A549 (cell line): Measurements from ENCODE around the gene PTGDS. TPM values are rescaled to one million over a fixed set of nuclear protein-coding genes. Genes with fewer than 3 reads are reported as not detected.

Experiments used
- ATAC-seq, 2 experiments: fragments of 200-7000 bp in 1 of 2; fragments of >200 bp in 1 of 2; cut with Nextera tagmentation in 1 of 2; cut with Tn5 transposase in 1 of 2; 3 replicates each; pipeline versions ENCODE4 v1.8.0 to v1.9.1; 2018 to 2020; ENCODE audit warnings: mild to moderate bottlenecking in 1 of 2, moderate library complexity in 1 of 2
- CTCF ChIA-PET: fragments of 300-600 bp; sonication (Branson Sonifier 250); formaldehyde crosslinking; extraction: SDS; loops from one replicate; lab custom pipeline; 2021; ENCODE audit warnings: antibody characterized with exemption, inconsistent platforms; lab: Yijun Ruan, JAX
- POLR2A ChIA-PET: fragments of 350-600 bp; formaldehyde crosslinking; extraction: SDS; loops from one replicate; lab custom pipeline; 2021; ENCODE audit warnings: antibody characterized with exemption, inconsistent platforms; lab: Yijun Ruan, JAX
- DNase-seq, 2 experiments: peaks; one replicate each; pipeline versions ENCODE4 v3.0.0 to v3.0.0-alpha.2; 2011 to 2016; ENCODE audit warnings: low read depth in 1 of 2, low spot score in 1 of 2
- FAIRE-seq: peaks from 2 replicates; lab custom pipeline; 2011; peaks lifted over from hg19 to GRCh38; lab: Jason Lieb, UNC
- H3K27ac ChIP-seq, 2 experiments: fragments of >200 bp; sonication (Bioruptor Twin); formaldehyde crosslinking; 3 replicates each; pipeline ENCODE4 v1.5.1; 2016 to 2017
- H3K4me1 ChIP-seq: fragments of >200 bp; sonication (Bioruptor Twin); formaldehyde crosslinking; 3 replicates; pipeline ENCODE4 v1.6.1; 2016
- H3K4me2 ChIP-seq: fragments of >200 bp; sonication (Bioruptor Twin); formaldehyde crosslinking; 3 replicates; pipeline ENCODE4 v1.6.1; 2016
- H3K4me3 ChIP-seq: fragments of >200 bp; sonication (Bioruptor Twin); formaldehyde crosslinking; 3 replicates; pipeline ENCODE4 v1.5.1; 2016
- H3K9me3 ChIP-seq: fragments of >200 bp; sonication (Bioruptor Twin); formaldehyde crosslinking; 3 replicates; pipeline ENCODE4 v1.6.1; 2016
- BCL3 ChIP-seq: fragments of >200 bp; sonication (Bioruptor Twin); formaldehyde crosslinking; IDR thresholded peaks from 3 replicates; pipeline ENCODE4 v1.6.1; 2016
- CBX2 ChIP-seq: fragments of 200-600 bp; sonication (generic); IDR thresholded peaks from 2 replicates; pipeline ENCODE4 v1.6.1; 2016; ENCODE audit warnings: low read depth, mild to moderate bottlenecking, borderline replicate concordance
- CBX8 ChIP-seq: fragments of 200-600 bp; sonication (generic); IDR thresholded peaks from 2 replicates; pipeline ENCODE4 v1.6.1; 2016
- CHD4 ChIP-seq: fragments of 200-600 bp; sonication (generic); IDR thresholded peaks from 2 replicates; pipeline ENCODE4 v1.6.1; 2016; ENCODE audit warnings: antibody characterized with exemption, mild to moderate bottlenecking, borderline replicate concordance
- CTCF ChIP-seq: fragments of >200 bp; sonication (Bioruptor Twin); formaldehyde crosslinking; IDR thresholded peaks from 3 replicates; pipeline ENCODE4 v1.5.1; 2016
- ESRRA ChIP-seq: fragments of 150-350 bp; IDR thresholded peaks from 2 replicates; pipeline ENCODE4 v1.6.1; 2014; ENCODE audit warnings: mild to moderate bottlenecking, low read length, borderline replicate concordance
- FOSB ChIP-seq: fragments of 250-450 bp; sonication (Bioruptor Pico); IDR thresholded peaks from 2 replicates; pipeline ENCODE4 v1.5.0; 2020; ENCODE audit warnings: mild to moderate bottlenecking, moderate library complexity
- FOSL2 ChIP-seq, 2 experiments: fragments of 450-650 bp in 1 of 2; fragments of >200 bp in 1 of 2; sonication (Bioruptor Twin) in 1 of 2; formaldehyde crosslinking; IDR thresholded peaks; 2 replicates each; pipeline versions ENCODE4 v1.5.0 to v1.6.1; 2016 to 2020; ENCODE audit warnings: mild to moderate bottlenecking in 1 of 2, moderate library complexity in 1 of 2
- FOXS1 ChIP-seq: fragments of 250-450 bp; sonication (Bioruptor Pico); IDR thresholded peaks from 2 replicates; pipeline ENCODE4 v1.5.0; 2020; ENCODE audit warnings: mild to moderate bottlenecking, moderate library complexity
- GATA3 ChIP-seq: IDR thresholded peaks from 2 replicates; pipeline ENCODE4 v1.6.1; 2012; ENCODE audit warnings: borderline replicate concordance
- HDAC2 ChIP-seq: fragments of 200-600 bp; sonication (generic); IDR thresholded peaks from 2 replicates; pipeline ENCODE4 v1.6.1; 2016
- HEYL ChIP-seq: fragments of 250-450 bp; sonication (Bioruptor Pico); IDR thresholded peaks from 2 replicates; pipeline ENCODE4 v1.8.0; 2021; ENCODE audit warnings: mild to moderate bottlenecking, moderate library complexity
- HOXB5 ChIP-seq: fragments of 250-450 bp; sonication (Bioruptor Pico); IDR thresholded peaks from 2 replicates; pipeline ENCODE4 v1.5.0; 2020; ENCODE audit warnings: mild to moderate bottlenecking, moderate library complexity
- KDM1A ChIP-seq: fragments of 200-600 bp; sonication (generic); IDR thresholded peaks from 2 replicates; pipeline ENCODE4 v1.6.1; 2016; ENCODE audit warnings: low read depth, mild to moderate bottlenecking
- KDM5A ChIP-seq: fragments of 200-600 bp; sonication (generic); IDR thresholded peaks from 2 replicates; pipeline ENCODE4 v1.6.1; 2016; ENCODE audit warnings: antibody characterized with exemption, mild to moderate bottlenecking
- NFE2L2 ChIP-seq: fragments of 150-350 bp; conservative IDR thresholded peaks from 2 replicates; pipeline ENCODE4 v1.6.1; 2014; ENCODE audit warnings: low read length
- RAD21 ChIP-seq, 2 experiments: fragments of >200 bp in 1 of 2; sonication (Bioruptor Twin) in 1 of 2; formaldehyde crosslinking in 1 of 2; IDR thresholded peaks in 1 of 2; conservative IDR thresholded peaks in 1 of 2; 2 replicates in 1 of 2; 3 replicates in 1 of 2; pipeline ENCODE4 v1.6.1; 2012 to 2018; ENCODE audit warnings: inconsistent platforms in 1 of 2
- RCOR1 ChIP-seq: fragments of 150-350 bp; IDR thresholded peaks from 2 replicates; pipeline ENCODE4 v1.6.1; 2014; ENCODE audit warnings: antibody characterized with exemption, low read length, low read depth
- TFCP2L1 ChIP-seq: fragments of 250-450 bp; sonication (Bioruptor Pico); IDR thresholded peaks from 2 replicates; pipeline ENCODE4 v1.5.0; 2021; ENCODE audit warnings: mild to moderate bottlenecking
- USF2 ChIP-seq: fragments of 450-650 bp; IDR thresholded peaks from 2 replicates; pipeline ENCODE4 v1.6.1; 2014; ENCODE audit warnings: antibody characterized with exemption
- ZC3H11A ChIP-seq: fragments of 450-650 bp; IDR thresholded peaks from 2 replicates; pipeline ENCODE4 v1.6.1; 2014; ENCODE audit warnings: antibody characterized with exemption, mild to moderate bottlenecking
- ZFP36 ChIP-seq: fragments of 450-650 bp; IDR thresholded peaks from 2 replicates; pipeline ENCODE4 v1.6.1; 2014; ENCODE audit warnings: borderline replicate concordance; ENCODE audit not compliant: partially characterized antibody
- ZNF302 ChIP-seq: fragments of 250-450 bp; sonication (Bioruptor Pico); IDR thresholded peaks from 2 replicates; pipeline ENCODE4 v1.9.0; 2021; ENCODE audit warnings: inconsistent platforms, mild to moderate bottlenecking, moderate library complexity
- WGBS: methylation state at CpG from one replicate; pipeline ENCODE4 v1.1.6; 2017; ENCODE audit errors: missing lambda C conversion rate; 5-methylcytosine and 5-hydroxymethylcytosine counted together
- polyA plus RNA-seq, 4 experiments: library from polyadenylated mRNA; depleted of rRNA in 3 of 4; stranded (reverse); fragments of >200 nt; fragmentation: RNase III in 1 of 4; extraction: RNeasy Plus Mini Kit Qiagen cat#74134 plus additional on column Dnase treatment in 1 of 4; gene quantifications; 2 replicates in 3 of 4; 3 replicates in 1 of 4; pipeline ENCODE4 v1.2.3, GENCODE V29; 2011 to 2017
- TF ChIP-seq, protein P1 (sequence below): fragments of 200-600 bp; sonication (generic); IDR thresholded peaks from 2 replicates; pipeline ENCODE4 v1.6.1; 2016; ENCODE audit warnings: antibody characterized with exemption, mild to moderate bottlenecking, moderate library complexity
- TF ChIP-seq, protein P2 (sequence below): fragments of 250-450 bp; sonication (Bioruptor Pico); IDR thresholded peaks from 2 replicates; pipeline ENCODE4 v1.5.0; 2020; ENCODE audit warnings: low read depth, mild to moderate bottlenecking, moderate library complexity
- TF ChIP-seq, protein P3 (sequence below): fragments of 150-350 bp; IDR thresholded peaks from 2 replicates; pipeline ENCODE4 v1.6.1; 2014; ENCODE audit warnings: low read depth, mild to moderate bottlenecking, low read length

The PTGDS gene
- polyA plus RNA-seq, 2 of the 4 experiments (the other 2 are of a cell fraction): 0.26 to 0.31 TPM

GRCh38 chr9:137030006-137030405 is 52.7 kb downstream of the PTGDS start:
- POLR2A ChIA-PET: interaction anchor here (1.0 to 1.9 kb wide), 4 partner anchors 17 to 100 kb away, joined by 3 to 8 read pairs (median 4); partner anchors contain the start of genes CLIC3, NPDC1 and PAXX
- no peak overlapping the region for H3K4me3 ChIP-seq

DNA sequence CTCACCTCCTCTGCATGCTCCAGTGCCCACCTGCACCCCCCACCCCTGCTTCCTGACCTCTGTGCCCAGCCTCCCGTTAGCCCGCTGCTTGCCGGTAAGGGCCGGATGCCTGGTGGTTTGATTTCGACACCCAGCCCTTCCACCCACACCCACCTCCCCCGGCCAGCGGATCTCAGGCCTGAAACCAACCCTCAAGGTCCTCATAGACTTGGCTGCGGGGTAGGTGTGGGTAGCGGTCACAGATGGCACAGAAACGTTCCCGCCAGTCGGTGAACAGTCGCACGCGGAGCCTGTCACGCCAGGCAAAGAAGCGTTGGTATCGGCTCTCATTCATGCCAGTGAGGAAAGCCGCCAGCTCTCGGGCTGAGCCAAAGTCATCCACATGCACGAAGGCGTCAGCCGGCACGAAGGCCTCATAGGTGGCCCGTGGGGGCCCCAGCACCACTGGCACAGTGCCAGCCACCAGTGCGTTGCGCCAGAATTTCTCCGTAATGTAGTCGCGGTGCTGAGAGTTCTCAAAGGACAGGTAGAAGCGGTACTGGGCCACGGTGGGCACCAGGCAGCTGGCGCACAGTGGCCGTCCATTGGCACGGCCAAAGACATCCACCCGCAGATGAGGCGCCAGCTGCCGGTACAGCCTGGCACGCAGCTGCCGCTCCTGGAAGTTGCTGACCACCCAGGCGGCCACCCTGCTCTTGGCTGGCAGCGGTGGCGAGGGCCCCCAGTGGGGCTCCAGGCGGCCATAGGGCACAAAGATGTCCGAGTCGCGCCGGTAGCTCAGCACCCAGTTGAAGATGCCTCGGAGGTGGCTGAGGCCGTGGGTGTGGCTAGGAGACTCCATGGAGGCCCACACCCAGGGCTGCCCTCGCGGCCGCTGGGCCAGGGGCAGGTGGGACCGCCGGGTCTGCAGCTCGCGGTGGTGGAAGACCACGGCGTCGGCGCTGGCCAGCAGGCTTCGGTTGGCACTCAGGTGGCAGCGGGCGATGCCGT is 53.5 kb downstream of the PTGDS start:
- H3K4me3 ChIP-seq: no peak overlapping the region
- H3K9me3 ChIP-seq: no peaks in the 10 kb centered on the region
- no peak for FAIRE-seq
- H3K27ac ChIP-seq: no peak overlapping the region
- 89% methylated on average over 48 of the region's 65 CpGs for WGBS
- CTCF ChIA-PET: interaction anchor here (0.8 to 20.4 kb wide), 23 partner anchors 6 to 243 kb away, joined by 3 to 282 read pairs (median 12); partner anchors contain the start of genes AJM1, C8G, ENTPD2 and FBXW5
- H3K4me2 ChIP-seq: no peak overlapping the region
- POLR2A ChIA-PET: no interaction called here
- H3K4me1 ChIP-seq: peaks cover 37% of the 10 kb centered on the region
- ATAC-seq: no peak
- DNase-seq: no peak
- TF ChIP-seq NFE2L2 (no peak), HOXB5 (CRISPR knock-in tag) (no peak), HDAC2 (no peak), ZC3H11A (no peak), CBX8 (no peak), RAD21 (conservative IDR thresholded peaks at IDR 0.05 in 1 of 2, IDR thresholded peaks at IDR 0.05 in 1 of 2) (no peak), KDM1A (no peak)
- TF ChIP-seq, protein P1, sequence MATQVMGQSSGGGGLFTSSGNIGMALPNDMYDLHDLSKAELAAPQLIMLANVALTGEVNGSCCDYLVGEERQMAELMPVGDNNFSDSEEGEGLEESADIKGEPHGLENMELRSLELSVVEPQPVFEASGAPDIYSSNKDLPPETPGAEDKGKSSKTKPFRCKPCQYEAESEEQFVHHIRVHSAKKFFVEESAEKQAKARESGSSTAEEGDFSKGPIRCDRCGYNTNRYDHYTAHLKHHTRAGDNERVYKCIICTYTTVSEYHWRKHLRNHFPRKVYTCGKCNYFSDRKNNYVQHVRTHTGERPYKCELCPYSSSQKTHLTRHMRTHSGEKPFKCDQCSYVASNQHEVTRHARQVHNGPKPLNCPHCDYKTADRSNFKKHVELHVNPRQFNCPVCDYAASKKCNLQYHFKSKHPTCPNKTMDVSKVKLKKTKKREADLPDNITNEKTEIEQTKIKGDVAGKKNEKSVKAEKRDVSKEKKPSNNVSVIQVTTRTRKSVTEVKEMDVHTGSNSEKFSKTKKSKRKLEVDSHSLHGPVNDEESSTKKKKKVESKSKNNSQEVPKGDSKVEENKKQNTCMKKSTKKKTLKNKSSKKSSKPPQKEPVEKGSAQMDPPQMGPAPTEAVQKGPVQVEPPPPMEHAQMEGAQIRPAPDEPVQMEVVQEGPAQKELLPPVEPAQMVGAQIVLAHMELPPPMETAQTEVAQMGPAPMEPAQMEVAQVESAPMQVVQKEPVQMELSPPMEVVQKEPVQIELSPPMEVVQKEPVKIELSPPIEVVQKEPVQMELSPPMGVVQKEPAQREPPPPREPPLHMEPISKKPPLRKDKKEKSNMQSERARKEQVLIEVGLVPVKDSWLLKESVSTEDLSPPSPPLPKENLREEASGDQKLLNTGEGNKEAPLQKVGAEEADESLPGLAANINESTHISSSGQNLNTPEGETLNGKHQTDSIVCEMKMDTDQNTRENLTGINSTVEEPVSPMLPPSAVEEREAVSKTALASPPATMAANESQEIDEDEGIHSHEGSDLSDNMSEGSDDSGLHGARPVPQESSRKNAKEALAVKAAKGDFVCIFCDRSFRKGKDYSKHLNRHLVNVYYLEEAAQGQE: no peak
- TF ChIP-seq, protein P2, sequence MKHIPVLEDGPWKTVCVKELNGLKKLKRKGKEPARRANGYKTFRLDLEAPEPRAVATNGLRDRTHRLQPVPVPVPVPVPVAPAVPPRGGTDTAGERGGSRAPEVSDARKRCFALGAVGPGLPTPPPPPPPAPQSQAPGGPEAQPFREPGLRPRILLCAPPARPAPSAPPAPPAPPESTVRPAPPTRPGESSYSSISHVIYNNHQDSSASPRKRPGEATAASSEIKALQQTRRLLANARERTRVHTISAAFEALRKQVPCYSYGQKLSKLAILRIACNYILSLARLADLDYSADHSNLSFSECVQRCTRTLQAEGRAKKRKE (CRISPR knock-in tag): no peak

More at GRCh38 chr9:137030006-137030405, 52.7 kb downstream of the PTGDS start:
- DNase-seq (no peak), FAIRE-seq (no peak), ATAC-seq (no peak)
- TF ChIP-seq CTCF: no peak
- no peak for TF ChIP-seq CBX2
- no peak for TF ChIP-seq TFCP2L1 (CRISPR knock-in tag)
- no peak for TF ChIP-seq KDM5A
- TF ChIP-seq FOXS1 (CRISPR knock-in tag): no peak
- no peak for TF ChIP-seq USF2
- TF ChIP-seq, protein P3, sequence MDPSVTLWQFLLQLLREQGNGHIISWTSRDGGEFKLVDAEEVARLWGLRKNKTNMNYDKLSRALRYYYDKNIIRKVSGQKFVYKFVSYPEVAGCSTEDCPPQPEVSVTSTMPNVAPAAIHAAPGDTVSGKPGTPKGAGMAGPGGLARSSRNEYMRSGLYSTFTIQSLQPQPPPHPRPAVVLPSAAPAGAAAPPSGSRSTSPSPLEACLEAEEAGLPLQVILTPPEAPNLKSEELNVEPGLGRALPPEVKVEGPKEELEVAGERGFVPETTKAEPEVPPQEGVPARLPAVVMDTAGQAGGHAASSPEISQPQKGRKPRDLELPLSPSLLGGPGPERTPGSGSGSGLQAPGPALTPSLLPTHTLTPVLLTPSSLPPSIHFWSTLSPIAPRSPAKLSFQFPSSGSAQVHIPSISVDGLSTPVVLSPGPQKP: no peak
- no peak for TF ChIP-seq BCL3
- no peak for TF ChIP-seq FOSL2 (IDR thresholded peaks at IDR 0.05)
- no peak for TF ChIP-seq FOSL2 (CRISPR knock-in tag; IDR thresholded peaks at IDR 0.05)
- no peak for TF ChIP-seq RCOR1
- TF ChIP-seq GATA3: no peak
- TF ChIP-seq HEYL (CRISPR knock-in tag): no peak
- no peak for TF ChIP-seq ZNF302
- no peak for TF ChIP-seq FOSB (CRISPR knock-in tag)
- no peak for TF ChIP-seq CHD4
- TF ChIP-seq ZFP36: no peak
- no peak for TF ChIP-seq ESRRA
- CTCF ChIA-PET: interaction anchor here (0.5 to 20.4 kb wide), 65 partner anchors 7 to 301 kb away, joined by 3 to 282 read pairs (median 5); partner anchors contain the start of genes AJM1, ANAPC2, C8G and CLIC3
- Histone ChIP-seq H3K27ac (no peak overlapping the region), H3K9me3 (no peaks in the 10 kb centered on the region), H3K4me1 (peaks cover 33% of the 10 kb centered on the region), H3K4me2 (no peak overlapping the region)
- 75% methylated on average over 10 of the region's 15 CpGs for WGBS
